Immature natural killer cell (primary cell): ENCODE measurements around the gene SEC23A. TPM values are rescaled to one million over a fixed set of nuclear protein-coding genes. Genes with fewer than 3 reads are reported as not detected.
"Not testable (repeated sequence)": the region's sequence is repeated elsewhere in the genome, so short reads cannot be mapped to it uniquely, and the experiment has no call there.

Experiments used
- DNase-seq, 3 donors: peaks; one replicate each; pipeline ENCODE4 v3.0.0; 2022; ENCODE audit warnings: mixed read lengths in 1 of 3
- H3K27ac Mint-ChIP-seq, 6 donors: one replicate each; pipeline ENCODE4 v1.8.0; 2020; ENCODE audit warnings: mixed read lengths in 6 of 6, mild to moderate bottlenecking in 5 of 6, inconsistent platforms in 4 of 6, moderate library complexity in 3 of 6
- H3K27me3 Mint-ChIP-seq, 3 donors: one replicate each; pipeline ENCODE4 v1.8.0; 2020 to 2021; ENCODE audit warnings: low read depth in 3 of 3, mild to moderate bottlenecking in 3 of 3, mixed read lengths in 3 of 3, moderate library complexity in 3 of 3, inconsistent platforms in 1 of 3
- H3K36me3 Mint-ChIP-seq, 3 donors: one replicate each; pipeline ENCODE4 v1.8.0; 2020; ENCODE audit warnings: mixed read lengths in 3 of 3, inconsistent platforms in 2 of 3, mild to moderate bottlenecking in 2 of 3
- H3K4me1 Mint-ChIP-seq, 2 donors: one replicate each; pipeline ENCODE4 v1.8.0; 2020; ENCODE audit warnings: inconsistent platforms in 2 of 2, mild to moderate bottlenecking in 2 of 2, mixed read lengths in 2 of 2, moderate library complexity in 1 of 2
- H3K4me3 Mint-ChIP-seq, 5 donors: one replicate each; pipeline ENCODE4 v1.8.0; 2020; ENCODE audit warnings: mild to moderate bottlenecking in 5 of 5, mixed read lengths in 5 of 5, inconsistent platforms in 3 of 5, moderate library complexity in 3 of 5
- H3K9me3 Mint-ChIP-seq, 6 donors: one replicate each; pipeline ENCODE4 v1.8.0; 2020; ENCODE audit warnings: mild to moderate bottlenecking in 6 of 6, mixed read lengths in 6 of 6, inconsistent platforms in 4 of 6, moderate library complexity in 3 of 6
- polyA plus RNA-seq, 3 donors: library from polyadenylated mRNA; unstranded; fragments of 300-500 nt; fragmentation: Illumina TruSeq; gene quantifications; one replicate each; pipeline ENCODE4 v1.2.3, GENCODE V29; 2021

Gene SEC23A
- polyA plus RNA-seq = 10 to 100 TPM; 19.3 to 35.1 (median 29.1) TPM

- H3K36me3 Mint-ChIP-seq = no peaks in the 10 kb centered on the region
- peaks cover 0 to 4% (median 0%) of the 10 kb centered on the region in 3 donors for H3K27me3 Mint-ChIP-seq
- H3K9me3 Mint-ChIP-seq = no peaks in the 10 kb centered on the region
- peak within 1 kb of the TSS; percentile 93 to 99 (median 97) for H3K27ac Mint-ChIP-seq
- H3K4me3 Mint-ChIP-seq = peak within 1 kb of the TSS; percentile 96 to 98 (median 96)
- DNase-seq = peak; percentile 86 to 87 (median 87)
- H3K4me1 Mint-ChIP-seq = peaks cover 32 to 49% of the 10 kb centered on the region in 2 donors
Observed at GRCh38 chr14:39102969-39103957, at the start of gene SEC23A. SEC23A (minus strand) TSS chr14:39103235; CDS start chr14:39096118, 7,117 bp downstream.

GRCh38 chr14:39145266-39145966 lies 42.4 kb upstream of the SEC23A start:
- no peak for DNase-seq
- Mint-ChIP-seq H3K9me3 (peaks cover 0 to 2% (median 0%) of the 10 kb centered on the region in 6 donors), H3K4me3 (no peak overlapping the region), H3K36me3 (peaks cover 5 to 28% (median 27%) of the 10 kb centered on the region in 3 donors), H3K27ac (peak overlapping the region in 1 of 6 donors; percentile 82), H3K4me1 (peaks cover 12 to 14% of the 10 kb centered on the region in 2 donors), H3K27me3 (peaks cover 0 to 2% (median 0%) of the 10 kb centered on the region in 3 donors)

GRCh38 chr14:39143226-39143625 lies 40.2 kb upstream of the SEC23A start:
- H3K27me3 Mint-ChIP-seq, H3K4me3 Mint-ChIP-seq, H3K9me3 Mint-ChIP-seq, DNase-seq: not testable (repeated sequence)
- Mint-ChIP-seq H3K4me1 (peaks cover 15 to 19% of the 10 kb centered on the region in 2 donors), H3K27ac (peak overlapping the region in 1 of 6 donors; percentile 3), H3K36me3 (peaks cover 15 to 36% (median 33%) of the 10 kb centered on the region in 3 donors)

- not testable (repeated sequence) for H3K27ac Mint-ChIP-seq, DNase-seq, H3K27me3 Mint-ChIP-seq, H3K4me3 Mint-ChIP-seq, H3K9me3 Mint-ChIP-seq
- Mint-ChIP-seq H3K36me3 (peaks cover 15 to 27% (median 24%) of the 10 kb centered on the region in 3 donors), H3K4me1 (peaks cover 15 to 19% of the 10 kb centered on the region in 2 donors)
Observed at GRCh38 chr14:39141623-39142022, 38.6 kb upstream of the SEC23A start.

GRCh38 chr14:39140170-39140569 lies 37.1 kb upstream of the SEC23A start:
- H3K27me3 Mint-ChIP-seq = no peaks in the 10 kb centered on the region
- peak overlapping the region in 4 of 6 donors; percentile 15 to 67 (median 42) for H3K27ac Mint-ChIP-seq
- peak overlapping the region in 1 of 5 donors; percentile 35 for H3K4me3 Mint-ChIP-seq
- no peak for DNase-seq
- peaks cover 0 to 2% (median 0%) of the 10 kb centered on the region in 6 donors for H3K9me3 Mint-ChIP-seq
- peaks cover 18 to 30% (median 24%) of the 10 kb centered on the region in 3 donors for H3K36me3 Mint-ChIP-seq
- H3K4me1 Mint-ChIP-seq = peaks cover 15 to 19% of the 10 kb centered on the region in 2 donors

GRCh38 chr14:39138440-39138839 lies 35.4 kb upstream of the SEC23A start:
- DNase-seq = no peak
- H3K27ac Mint-ChIP-seq = no peak overlapping the region

GRCh38 chr14:39137835-39138234 lies 34.8 kb upstream of the SEC23A start:
- Mint-ChIP-seq H3K36me3 (peaks cover 14 to 38% (median 26%) of the 10 kb centered on the region in 3 donors), H3K4me1 (peaks cover 14 to 15% of the 10 kb centered on the region in 2 donors), H3K27ac (peak overlapping the region in 1 of 6 donors; percentile 8)
- not testable (repeated sequence) for DNase-seq, H3K27me3 Mint-ChIP-seq, H3K4me3 Mint-ChIP-seq, H3K9me3 Mint-ChIP-seq

More at GRCh38 chr14:39138440-39138839, 35.4 kb upstream of the SEC23A start:
- Mint-ChIP-seq H3K36me3 (peaks cover 18 to 43% (median 27%) of the 10 kb centered on the region in 3 donors), H3K9me3 (peaks cover 0 to 2% (median 0%) of the 10 kb centered on the region in 6 donors), H3K27me3 (no peaks in the 10 kb centered on the region), H3K4me3 (no peak overlapping the region), H3K4me1 (peaks cover 15 to 19% of the 10 kb centered on the region in 2 donors)

GRCh38 chr14:39122330-39123138 lies 19.5 kb upstream of the SEC23A start:
- H3K9me3 Mint-ChIP-seq = no peaks in the 10 kb centered on the region
- no peak for DNase-seq
- peak overlapping the region in 1 of 6 donors; percentile 42 for H3K27ac Mint-ChIP-seq
- H3K27me3 Mint-ChIP-seq = peaks cover 0 to under 1% (median 0%) of the 10 kb centered on the region in 3 donors
- no peaks in the 10 kb centered on the region for H3K4me1 Mint-ChIP-seq
- peaks cover 12 to 25% (median 15%) of the 10 kb centered on the region in 3 donors for H3K36me3 Mint-ChIP-seq
- no peak overlapping the region for H3K4me3 Mint-ChIP-seq

GRCh38 chr14:39114073-39114838 lies 11.2 kb upstream of the SEC23A start, which contains the start of gene GEMIN2:
GEMIN2 (plus strand) TSS chr14:39114323; CDS start chr14:39114339, 16 bp downstream.
- Mint-ChIP-seq H3K4me1 (peaks cover 17 to 20% of the 10 kb centered on the region in 2 donors), H3K9me3 (no peaks in the 10 kb centered on the region), H3K36me3 (no peaks in the 10 kb centered on the region), H3K27ac (peak within 1 kb of the TSS; percentile 88 to 95 (median 94)), H3K27me3 (peaks cover 2 to 3% (median 3%) of the 10 kb centered on the region in 3 donors), H3K4me3 (peak within 1 kb of the TSS; percentile 91 to 98 (median 97))
- DNase-seq = peak; percentile 90 to 94 (median 92)

GRCh38 chr14:39113685-39114072 lies 10.6 kb upstream of the SEC23A start:
- H3K27me3 Mint-ChIP-seq = peaks cover 2 to 3% (median 3%) of the 10 kb centered on the region in 3 donors
- H3K27ac Mint-ChIP-seq = peak overlapping the region; percentile 88 to 95 (median 94)
- DNase-seq = no peak
- no peaks in the 10 kb centered on the region for H3K9me3 Mint-ChIP-seq
- no peaks in the 10 kb centered on the region for H3K36me3 Mint-ChIP-seq
- peak overlapping the region; percentile 91 to 98 (median 97) for H3K4me3 Mint-ChIP-seq
- peaks cover 17 to 20% of the 10 kb centered on the region in 2 donors for H3K4me1 Mint-ChIP-seq

- H3K9me3 Mint-ChIP-seq = no peaks in the 10 kb centered on the region
- peaks cover 0 to 3% (median 3%) of the 10 kb centered on the region in 3 donors for H3K27me3 Mint-ChIP-seq
- DNase-seq = no peak
- H3K36me3 Mint-ChIP-seq = no peaks in the 10 kb centered on the region
- no peak overlapping the region for H3K4me3 Mint-ChIP-seq
- H3K27ac Mint-ChIP-seq = no peak overlapping the region
- peaks cover 15 to 18% of the 10 kb centered on the region in 2 donors for H3K4me1 Mint-ChIP-seq
Observed at GRCh38 chr14:39109893-39110715, 7.1 kb upstream of the SEC23A start.
